Fibroblast of the conjunctiva (primary cell): ENCODE data around the gene PAX3.

Experiments used
- DNase-seq: peaks from one replicate; pipeline ENCODE4 v3.0.0-alpha.2; 2010; ENCODE audit warnings: low read depth

PAX3 gene

DNA sequence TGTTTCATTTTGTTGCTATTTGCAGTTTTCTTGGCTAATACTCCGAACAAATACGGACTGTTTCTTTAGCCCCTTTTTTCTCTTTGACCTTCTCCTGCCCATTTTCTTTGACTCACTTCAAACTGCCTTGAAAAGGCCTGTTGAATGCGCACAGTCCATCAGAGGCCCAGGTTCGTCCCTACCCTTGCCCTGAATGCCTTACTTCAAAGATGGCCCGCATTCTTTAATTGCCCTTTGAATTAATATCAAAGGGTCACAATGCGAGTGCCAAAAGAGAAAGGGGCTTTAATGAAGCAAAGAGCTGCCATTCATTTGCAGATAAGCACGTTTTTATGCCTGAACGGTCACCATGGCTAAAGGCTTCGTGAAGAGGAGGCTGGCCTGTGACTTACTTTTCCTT lies 29.7 kb downstream of the PAX3 start:
- DNase-seq, result no peak

GRCh38 chr2:222268311-222268990 lies 30.3 kb downstream of the PAX3 start:
- no peak for DNase-seq

DNA sequence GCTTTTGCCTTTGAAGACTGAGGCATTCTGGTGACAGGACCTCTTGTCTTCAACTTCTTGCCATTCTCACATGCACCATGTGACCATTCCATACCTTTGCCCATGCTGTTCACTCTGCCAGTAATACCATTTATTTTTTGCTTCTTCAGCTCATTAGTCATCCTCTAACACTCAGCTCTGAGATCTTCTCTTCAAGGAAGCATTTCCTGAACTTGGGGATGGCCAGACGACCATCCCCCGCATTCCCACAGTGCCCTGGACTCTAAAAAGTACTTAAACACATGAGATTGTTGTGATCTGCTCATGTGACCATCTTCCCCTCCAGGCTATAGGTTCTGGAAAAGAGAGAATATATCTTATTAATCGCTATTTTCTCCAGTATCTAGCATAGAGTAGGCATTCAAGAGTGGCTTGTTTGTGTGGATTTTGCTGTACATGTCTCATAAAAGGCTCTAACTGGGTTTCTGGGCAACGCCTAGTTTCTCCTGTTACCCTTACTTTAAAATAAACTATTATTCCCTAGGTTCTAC lies 33.9 kb downstream of the PAX3 start:
- no peak for DNase-seq

DNA sequence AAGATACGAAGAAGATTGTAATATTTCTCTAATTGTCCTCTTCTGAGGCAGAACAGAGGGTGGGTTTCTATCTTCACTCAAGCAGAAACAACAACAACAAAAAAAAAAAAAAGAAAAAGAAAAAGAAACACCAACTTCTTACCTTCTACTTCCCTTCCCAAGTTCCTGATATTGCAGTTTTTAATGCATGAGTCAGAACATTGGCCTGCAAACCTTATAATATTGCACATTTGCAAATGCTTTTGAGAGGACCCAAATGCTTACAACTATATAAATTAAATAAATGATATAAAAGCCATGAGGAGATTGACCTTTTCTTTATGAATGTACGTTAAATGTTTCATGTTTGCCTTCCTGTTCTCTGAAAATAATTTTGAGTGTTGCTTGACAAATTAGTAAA lies 37.3 kb downstream of the PAX3 start:
- DNase-seq, result no peak

DNA sequence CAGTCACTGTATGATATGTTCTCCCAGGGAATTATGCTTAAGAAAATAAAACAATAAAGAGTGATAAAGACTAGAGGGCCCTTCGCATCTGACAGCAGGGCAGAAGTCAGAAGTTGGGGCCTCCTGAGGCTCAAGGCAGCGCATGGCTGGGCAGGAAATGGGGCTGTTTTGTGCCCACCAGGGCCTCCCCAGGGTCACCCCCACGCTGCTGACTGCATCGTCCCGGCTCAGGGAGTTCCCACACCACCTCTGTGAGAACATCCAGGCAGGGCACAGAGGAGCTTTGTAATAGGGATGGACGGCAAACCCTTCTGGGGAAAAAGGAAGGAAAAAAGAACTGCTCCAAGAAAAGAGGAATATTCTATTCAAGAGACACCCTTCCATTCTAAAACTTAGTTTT lies 41.2 kb downstream of the PAX3 start:
- no peak for DNase-seq

DNA sequence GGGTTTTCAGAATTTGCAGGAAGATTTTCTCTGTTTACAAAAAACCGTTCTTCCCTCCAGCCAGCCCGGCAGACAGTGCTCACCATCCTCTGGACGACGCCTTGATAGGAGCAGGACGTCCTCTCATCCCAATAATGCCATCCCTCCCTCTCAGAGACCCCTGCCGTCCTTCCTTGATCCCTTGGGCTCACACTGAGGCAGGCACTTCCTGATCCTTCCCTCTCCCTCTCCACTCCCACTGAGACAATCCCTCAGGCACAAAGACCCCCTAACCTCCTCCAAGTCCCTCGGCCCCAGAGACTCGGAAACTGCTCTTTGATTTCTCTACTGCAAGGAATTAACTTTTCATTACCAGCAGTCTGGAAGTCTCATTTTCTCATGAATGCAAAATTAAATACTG lies 42.5 kb downstream of the PAX3 start:
- DNase-seq, result no peak

GRCh38 chr2:222255090-222255489 lies 43.7 kb downstream of the PAX3 start:
- no peak for DNase-seq

DNA sequence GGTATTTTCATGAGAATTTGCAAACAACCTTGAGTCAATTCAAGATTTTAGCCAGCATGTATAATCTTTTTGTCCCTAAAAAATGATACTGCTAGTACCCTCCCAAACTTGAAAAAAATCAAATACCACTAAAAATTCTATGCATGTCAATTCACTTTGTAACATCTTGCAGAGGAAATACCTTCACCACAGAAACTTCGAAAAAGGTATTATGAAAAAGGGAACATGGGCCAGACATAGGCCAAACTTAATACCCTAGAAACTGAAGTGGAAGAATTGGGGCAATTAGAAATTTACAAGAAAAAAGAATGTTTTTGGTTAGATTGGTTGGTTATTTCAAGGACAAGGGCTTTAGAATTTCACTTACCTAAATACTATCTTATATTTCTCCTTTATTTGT lies 48.5 kb downstream of the PAX3 start:
- DNase-seq, result no peak

- DNase-seq, result no peak
Observed at GRCh38 chr2:222249444-222249843, 49.4 kb downstream of the PAX3 start.

- no peak for DNase-seq
Observed at GRCh38 chr2:222248818-222249217, 50.0 kb downstream of the PAX3 start.

GRCh38 chr2:222248256-222248655 lies 50.5 kb downstream of the PAX3 start:
- no peak for DNase-seq

DNA sequence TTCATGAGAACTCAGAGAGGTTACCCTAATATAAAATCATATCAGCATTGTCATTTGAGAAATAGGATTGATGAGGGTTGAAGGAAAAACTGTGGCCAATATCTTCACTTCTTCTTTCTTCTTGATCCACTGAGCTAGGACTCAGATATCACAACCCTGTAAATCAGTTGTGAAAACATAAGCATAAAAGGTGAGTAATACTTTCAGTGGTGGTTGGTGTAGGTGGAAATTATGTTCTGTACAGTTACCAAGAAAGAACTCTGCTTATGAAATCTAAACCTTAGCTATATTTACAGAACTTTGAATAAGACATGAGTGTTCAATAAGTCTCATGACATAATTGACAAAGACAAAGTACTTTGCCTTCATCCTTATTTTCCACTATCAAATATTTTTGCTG lies 56.3 kb downstream of the PAX3 start:
- no peak for DNase-seq

DNA sequence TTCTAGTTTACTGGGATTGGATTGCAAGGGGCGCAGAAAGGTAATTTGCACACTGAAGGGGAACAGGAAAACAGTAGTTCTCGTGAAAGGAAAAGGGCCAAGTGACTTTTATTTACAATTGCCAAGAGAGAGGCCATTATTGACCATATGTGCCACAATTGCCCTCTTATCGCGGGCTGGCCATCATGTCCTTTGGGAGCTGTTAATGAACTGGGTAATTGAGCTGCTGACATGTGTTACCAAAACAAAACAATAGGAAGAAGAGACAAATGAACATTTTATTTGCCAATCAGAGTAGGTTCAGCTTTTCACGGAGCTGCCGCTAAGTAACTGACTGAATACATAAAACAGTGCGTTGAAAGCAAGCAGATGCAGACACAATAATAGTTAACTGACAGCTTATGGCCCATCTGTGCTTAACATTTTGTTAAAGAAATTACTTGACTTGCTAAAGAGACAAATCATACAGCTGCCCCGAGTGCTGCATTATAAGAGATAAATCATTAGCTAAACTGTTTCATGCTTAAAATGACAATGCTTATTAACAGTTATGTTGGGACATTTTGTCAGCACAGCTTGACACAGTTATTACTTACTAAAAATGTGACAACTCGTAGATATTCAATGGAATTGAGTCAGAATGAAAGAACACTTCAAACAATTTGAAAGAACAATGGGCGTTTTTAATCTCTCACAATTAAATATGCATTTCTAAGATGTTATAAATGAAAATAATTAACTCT lies 57.5 kb downstream of the PAX3 start:
- no peak for DNase-seq

DNA sequence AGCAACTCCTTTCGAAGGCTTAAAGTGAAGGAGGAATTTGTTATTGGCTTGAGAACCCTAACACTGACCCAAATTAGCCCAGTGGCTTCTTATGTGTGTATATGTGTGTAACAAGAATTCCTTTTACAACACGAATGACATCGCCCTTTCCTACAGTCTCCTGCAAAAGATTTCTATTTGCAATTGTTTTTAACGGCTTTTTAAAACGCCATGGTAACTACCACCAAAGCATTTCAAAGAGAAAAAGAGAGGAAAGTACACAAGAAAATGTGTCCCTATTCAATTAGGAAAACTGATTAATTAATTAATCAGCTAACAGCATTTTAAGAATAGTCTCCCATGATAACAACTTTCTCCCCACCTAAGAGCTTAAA lies 58.1 kb downstream of the PAX3 start:
- no peak for DNase-seq

DNA sequence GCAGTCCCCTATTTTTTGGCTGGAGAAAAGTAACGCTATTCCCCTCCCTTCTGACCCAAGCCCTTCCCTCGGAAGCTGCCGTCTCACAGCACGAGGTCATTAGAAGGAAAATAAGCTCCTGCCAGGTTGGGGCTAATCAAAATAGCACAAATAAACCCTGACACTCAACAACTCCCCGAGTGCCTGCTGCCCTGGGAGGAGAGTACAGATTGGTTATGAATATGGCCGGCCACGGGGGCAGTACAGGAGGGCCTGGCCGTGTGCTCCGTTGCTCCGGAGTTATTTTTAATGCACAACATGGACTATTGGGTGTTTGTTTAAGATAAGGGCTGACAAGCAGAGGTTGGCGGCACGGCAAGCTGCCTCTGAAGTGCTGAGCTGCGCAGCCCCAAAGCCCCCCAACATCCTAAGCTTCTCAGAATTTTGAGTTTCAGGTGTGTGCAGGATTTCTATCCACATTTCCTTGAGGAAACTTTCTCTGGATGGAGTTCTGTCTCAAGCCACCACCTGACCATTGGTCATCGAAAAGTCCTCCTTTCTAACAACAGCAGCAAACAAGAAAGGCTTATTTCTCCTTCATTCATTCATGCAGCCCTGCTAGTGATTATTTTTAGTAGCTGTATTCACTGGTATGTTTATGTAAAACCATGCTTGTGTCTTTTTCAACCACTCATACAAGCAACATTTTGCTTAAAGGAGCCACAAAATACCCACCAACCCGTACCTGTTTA lies 58.7 kb downstream of the PAX3 start:
- DNase-seq, result no peak

DNA sequence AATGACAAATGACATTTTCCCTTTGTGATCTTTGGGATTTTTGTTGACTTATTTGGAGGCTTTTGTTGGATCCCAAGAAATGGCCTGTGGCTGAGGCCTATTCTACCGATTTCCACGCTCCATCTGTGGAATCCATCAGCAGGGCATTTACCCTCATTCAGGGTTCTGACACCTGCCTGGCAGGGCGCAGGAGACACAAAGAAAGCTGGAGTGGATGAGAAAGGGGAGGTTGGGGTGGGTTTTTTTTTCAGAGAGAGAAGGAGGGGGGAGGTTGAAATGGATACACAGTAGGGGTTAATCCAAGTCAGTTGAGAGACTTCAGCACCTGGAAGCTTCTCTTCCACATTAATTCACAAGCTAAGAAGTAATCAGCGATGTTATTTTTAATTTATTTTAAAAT lies 59.7 kb downstream of the PAX3 start:
- no peak for DNase-seq

GRCh38 chr2:222238072-222238471 lies 60.7 kb downstream of the PAX3 start:
- DNase-seq, result no peak

GRCh38 chr2:222232839-222233238 lies 66.0 kb downstream of the PAX3 start:
- no peak for DNase-seq

DNA sequence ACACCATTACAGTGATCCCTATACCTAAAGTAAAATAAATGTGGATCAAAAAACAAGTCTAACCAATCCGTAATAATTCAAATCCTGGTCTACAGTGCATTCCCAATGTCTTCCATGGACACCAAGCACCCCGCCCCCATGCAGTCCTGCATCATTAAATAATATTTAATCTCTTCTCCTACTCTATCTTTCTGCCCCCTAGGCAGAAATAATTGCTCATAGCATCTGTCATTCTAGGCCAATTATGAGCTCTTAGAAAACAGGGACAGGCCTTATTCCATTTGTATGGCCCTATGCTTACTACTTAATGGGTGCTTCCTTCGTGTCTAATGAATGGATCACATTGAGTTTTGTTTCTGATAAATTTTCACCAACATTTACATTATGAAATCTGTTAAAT lies 66.4 kb downstream of the PAX3 start:
- DNase-seq, result no peak

- DNase-seq, result no peak
Observed at GRCh38 chr2:222228054-222228453, 70.7 kb downstream of the PAX3 start.

GRCh38 chr2:222218786-222219185 lies 80.0 kb downstream of the PAX3 start:
- DNase-seq, result no peak

- DNase-seq, result no peak
Observed at GRCh38 chr2:222217712-222218111, 81.1 kb downstream of the PAX3 start.

- DNase-seq, result no peak
Observed at GRCh38 chr2:222214885-222215284, 83.9 kb downstream of the PAX3 start.
